ENCODE data around the gene LAS1L.
A peak's percentile ranks its signal among the peaks of the same experiment; 100 is the strongest.

The LAS1L gene

DNA sequence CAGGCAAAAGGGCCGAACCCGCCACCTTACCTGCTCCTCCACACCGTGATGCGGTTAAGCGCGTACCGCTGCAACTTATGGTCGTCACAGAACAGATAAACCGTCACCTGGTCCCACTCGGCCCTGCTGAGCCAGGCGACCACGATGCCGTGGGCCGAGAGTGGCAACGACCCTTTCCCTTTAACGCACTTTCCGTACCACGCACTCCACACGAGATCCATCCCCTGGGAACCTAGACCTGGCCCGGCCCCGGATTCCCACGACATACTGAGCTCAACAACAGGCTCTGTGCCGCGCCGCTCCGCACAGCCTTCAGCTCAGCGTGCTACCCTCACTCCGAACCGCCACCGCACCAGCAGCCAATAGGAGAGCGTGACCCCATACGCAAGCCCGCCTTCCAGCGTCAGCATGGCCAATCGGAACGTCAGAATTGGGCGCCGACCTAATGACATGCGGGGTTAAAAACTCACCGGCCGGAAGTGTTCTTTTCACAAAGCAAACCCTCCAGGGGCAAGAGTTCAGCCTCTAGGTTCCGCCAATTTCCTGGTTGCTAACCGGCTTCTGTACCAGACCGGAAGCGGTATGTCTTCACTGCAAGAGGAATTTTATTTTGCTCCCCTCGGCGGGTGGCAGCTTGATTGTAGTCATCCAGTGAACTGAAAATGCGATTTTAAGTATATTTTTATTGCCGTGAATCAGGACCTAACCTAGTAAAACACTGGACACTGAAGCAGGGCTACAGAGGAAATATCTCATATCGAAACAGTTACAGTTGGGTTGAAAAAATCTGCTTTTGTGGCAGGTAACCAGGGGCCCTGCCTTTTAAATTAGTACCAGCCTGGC, at the start of gene LAS1L:
Gene LAS1L (minus strand): TSS at position 338 of the 843 bp plus-strand sequence. CDS start 72 bp downstream, at position 266.
- in situ Hi-C loops (cut with HindIII; ENCODE audit: low sequenced_read_pairs), result no loop called here
- TF ChIP-seq, protein P1, sequence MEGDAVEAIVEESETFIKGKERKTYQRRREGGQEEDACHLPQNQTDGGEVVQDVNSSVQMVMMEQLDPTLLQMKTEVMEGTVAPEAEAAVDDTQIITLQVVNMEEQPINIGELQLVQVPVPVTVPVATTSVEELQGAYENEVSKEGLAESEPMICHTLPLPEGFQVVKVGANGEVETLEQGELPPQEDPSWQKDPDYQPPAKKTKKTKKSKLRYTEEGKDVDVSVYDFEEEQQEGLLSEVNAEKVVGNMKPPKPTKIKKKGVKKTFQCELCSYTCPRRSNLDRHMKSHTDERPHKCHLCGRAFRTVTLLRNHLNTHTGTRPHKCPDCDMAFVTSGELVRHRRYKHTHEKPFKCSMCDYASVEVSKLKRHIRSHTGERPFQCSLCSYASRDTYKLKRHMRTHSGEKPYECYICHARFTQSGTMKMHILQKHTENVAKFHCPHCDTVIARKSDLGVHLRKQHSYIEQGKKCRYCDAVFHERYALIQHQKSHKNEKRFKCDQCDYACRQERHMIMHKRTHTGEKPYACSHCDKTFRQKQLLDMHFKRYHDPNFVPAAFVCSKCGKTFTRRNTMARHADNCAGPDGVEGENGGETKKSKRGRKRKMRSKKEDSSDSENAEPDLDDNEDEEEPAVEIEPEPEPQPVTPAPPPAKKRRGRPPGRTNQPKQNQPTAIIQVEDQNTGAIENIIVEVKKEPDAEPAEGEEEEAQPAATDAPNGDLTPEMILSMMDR (IDR thresholded peaks at IDR 0.05; ENCODE audit: low read depth, low read length, missing control alignments), result no peak
- peak within 1 kb of the TSS; percentile 68 for H3K4me3 ChIP-seq (ENCODE audit: low read depth, low read length)
- DNase-seq (ENCODE audit: low read depth), result peak; percentile 84

DNA sequence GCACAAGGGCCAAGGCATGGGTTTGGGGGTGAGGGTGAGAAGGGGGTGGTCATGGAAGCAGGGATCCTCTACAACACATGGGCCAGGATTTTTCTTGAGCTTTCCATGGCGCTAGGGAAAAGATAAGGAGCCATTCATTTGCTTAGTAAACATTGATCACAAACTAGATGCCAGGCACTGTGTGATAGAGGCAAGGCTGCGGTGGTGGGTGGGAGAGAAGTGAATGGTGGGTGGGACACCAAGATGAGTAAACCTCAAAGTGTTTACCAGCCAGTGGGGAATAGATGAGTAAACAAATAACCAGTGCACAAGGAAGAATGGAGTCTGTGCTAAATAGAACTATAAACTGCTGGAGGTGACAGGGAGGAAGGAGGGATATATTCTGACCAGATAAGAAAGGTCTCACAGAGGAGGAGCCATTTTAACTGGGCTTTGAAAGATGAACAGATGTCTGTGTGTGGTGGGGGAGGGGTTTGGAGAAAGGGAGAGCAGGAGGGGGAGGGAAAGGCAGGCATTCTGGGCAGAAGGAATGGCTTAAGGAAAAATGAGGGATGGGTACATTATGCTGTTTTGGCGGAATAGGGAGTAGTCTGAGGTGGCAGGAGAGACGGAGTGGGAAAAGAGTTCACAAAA, 48.0 kb upstream of the LAS1L start:
- in situ Hi-C loops (cut with HindIII; ENCODE audit: low sequenced_read_pairs), result no loop called here
- DNase-seq (ENCODE audit: low read depth), result no peak
- H3K4me3 ChIP-seq (ENCODE audit: low read depth, low read length), result no peak overlapping the region
- TF ChIP-seq, protein P1 (IDR thresholded peaks at IDR 0.05; ENCODE audit: low read depth, low read length, missing control alignments), result no peak

DNA sequence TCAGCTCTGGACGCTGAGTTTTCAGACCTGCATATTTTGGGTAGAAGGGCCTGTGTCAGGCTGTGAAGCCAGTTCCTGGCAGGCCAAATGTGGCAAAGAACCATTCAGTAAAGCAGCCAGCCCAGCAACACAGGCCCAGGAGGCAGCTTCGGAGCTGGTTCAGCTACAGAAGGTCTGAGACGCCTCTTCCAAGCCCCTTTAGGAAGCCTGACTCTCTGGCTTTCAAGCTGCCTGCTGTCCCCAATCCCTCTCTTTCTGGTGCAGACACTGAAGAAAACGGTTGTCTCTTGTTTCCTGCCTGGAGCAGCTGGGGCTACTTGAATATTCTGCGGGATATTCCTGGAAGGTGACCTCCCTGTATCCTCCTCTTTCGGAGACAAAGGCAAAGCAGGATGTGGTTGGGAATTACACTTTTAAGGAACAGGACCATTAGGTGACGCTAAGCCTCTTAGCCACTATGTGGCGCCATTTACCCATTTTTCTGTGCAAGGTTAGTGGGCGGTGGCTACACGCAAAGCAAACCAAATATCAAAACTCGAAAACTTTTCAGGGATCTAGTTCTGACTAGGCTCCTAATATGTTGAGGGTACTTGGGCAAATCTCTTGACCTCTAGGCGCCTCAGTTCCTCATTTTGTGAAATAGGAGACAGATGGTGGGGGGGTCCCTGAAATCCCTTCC, 47.2 kb upstream of the LAS1L start:
- peak; percentile 57 for DNase-seq (ENCODE audit: low read depth)
- no peak overlapping the region for H3K4me3 ChIP-seq (ENCODE audit: low read depth, low read length)
- in situ Hi-C loops (cut with HindIII; ENCODE audit: low sequenced_read_pairs), result no loop called here
- TF ChIP-seq, protein P1 (IDR thresholded peaks at IDR 0.05; ENCODE audit: low read depth, low read length, missing control alignments), result peak; percentile 72

DNA sequence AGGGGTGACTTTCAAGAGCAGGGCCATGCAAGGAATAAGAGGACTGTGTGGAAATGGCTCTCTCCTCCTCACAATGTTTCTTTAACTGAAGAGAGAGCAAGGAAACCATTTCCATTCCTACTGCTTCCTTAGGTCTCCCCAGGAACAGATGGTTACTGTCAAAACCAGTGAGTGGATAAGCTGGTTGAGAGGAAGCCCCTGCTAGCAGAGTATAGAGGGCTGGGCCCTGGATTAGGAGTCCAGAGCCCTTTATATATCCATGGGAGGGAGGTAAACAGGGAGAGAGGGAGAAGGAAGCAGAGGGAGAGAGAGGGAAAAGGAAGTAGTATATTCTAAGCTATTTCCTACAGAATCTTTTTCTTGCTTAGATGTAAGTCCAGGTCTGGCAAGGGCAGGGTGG, 43.8 kb upstream of the LAS1L start:
- in situ Hi-C loops (cut with HindIII; ENCODE audit: low sequenced_read_pairs), result no loop called here
- TF ChIP-seq, protein P1 (IDR thresholded peaks at IDR 0.05; ENCODE audit: low read depth, low read length, missing control alignments), result no peak
- H3K4me3 ChIP-seq (ENCODE audit: low read depth, low read length), result no peak overlapping the region
- no peak for DNase-seq (ENCODE audit: low read depth)

DNA sequence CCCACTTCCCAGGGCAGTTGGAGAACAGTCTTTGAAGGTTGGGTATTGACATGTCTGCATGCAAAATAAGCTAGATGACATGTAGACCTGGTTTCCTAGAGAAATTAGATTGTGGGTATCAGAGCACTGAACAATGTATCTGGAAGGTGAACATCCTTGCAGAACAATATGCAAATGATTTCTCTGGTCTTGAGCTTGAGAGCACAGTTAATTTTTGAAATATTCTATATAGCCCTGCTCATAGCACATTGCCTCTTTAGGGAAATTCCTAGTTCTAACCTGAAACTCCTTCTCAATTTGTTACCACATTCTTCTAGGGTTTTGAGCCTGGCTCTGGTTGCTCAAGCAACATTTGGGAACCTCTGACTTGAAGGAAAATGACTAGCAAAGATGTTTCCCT, 41.6 kb upstream of the LAS1L start:
- TF ChIP-seq, protein P1 (IDR thresholded peaks at IDR 0.05; ENCODE audit: low read depth, low read length, missing control alignments), result no peak
- DNase-seq (ENCODE audit: low read depth), result no peak
- in situ Hi-C loops (cut with HindIII; ENCODE audit: low sequenced_read_pairs), result no loop called here
- H3K4me3 ChIP-seq (ENCODE audit: low read depth, low read length), result no peak overlapping the region

DNA sequence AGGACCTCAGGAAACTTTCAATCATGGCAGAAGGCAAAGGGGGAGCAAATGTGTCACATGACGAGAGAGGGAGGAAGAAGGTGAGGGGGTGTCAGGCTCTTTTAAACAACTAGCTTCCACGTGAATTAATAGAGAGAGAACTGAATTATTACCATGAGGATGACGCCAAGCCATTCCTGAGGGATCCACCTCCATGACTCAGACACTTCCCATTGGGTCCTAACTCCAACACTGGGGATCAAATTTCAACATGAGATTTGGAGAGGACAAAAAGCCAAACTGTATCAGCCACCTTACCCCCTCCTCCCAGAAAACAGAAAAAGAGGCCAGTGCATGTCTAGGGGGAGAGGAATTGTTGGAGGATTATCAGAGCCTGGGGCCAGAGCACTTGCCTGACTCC, 40.4 kb upstream of the LAS1L start:
- no peak for DNase-seq (ENCODE audit: low read depth)
- in situ Hi-C loops (cut with HindIII; ENCODE audit: low sequenced_read_pairs), result no loop called here
- TF ChIP-seq, protein P1 (IDR thresholded peaks at IDR 0.05; ENCODE audit: low read depth, low read length, missing control alignments), result no peak
- no peak overlapping the region for H3K4me3 ChIP-seq (ENCODE audit: low read depth, low read length)
